Posterior vena cava (tissue), 2 donors: Measurements from ENCODE around the gene PGBD2. TPM values are rescaled to one million over a fixed set of nuclear protein-coding genes. Genes with fewer than 3 reads are reported as not detected.
A peak's percentile ranks its signal among the peaks of the same experiment; 100 is the strongest.
"Not testable (repeated sequence)": the region's sequence is repeated elsewhere in the genome, so short reads cannot be mapped to it uniquely, and the experiment has no call there.

Experiments used
- DNase-seq: peaks from one replicate; pipeline ENCODE4 v3.0.0-alpha.2; 2020; ENCODE audit warnings: low spot score
- intact Hi-C, 2 donors: fragments of 100-400 bp; cut with DNase I; formaldehyde crosslinking; loops; one replicate each; pipeline versions ENCODE4 v1.14.1 to v1.14.2; 2022 to 2023
- long read RNA-seq, 2 donors: library from polyadenylated mRNA; unstranded; transcript quantifications; one replicate each; pipeline ENCODE4 v2.0.0, GENCODE V29; 2020 to 2021
- total RNA-seq, 2 donors: library from RNA; stranded (reverse); fragmentation: NEBNext Ultra II Directional; extraction: Animal tissue kit (Norgen Biotek cat#: 25700); gene quantifications; one replicate each; pipeline ENCODE4 v1.2.1, GENCODE V29; 2021
- donor health status: DM: yes; HTN: yes; CAD: no.
- donor health status: DM: yes; HTN: yes; CAD: no.

The PGBD2 gene
- total RNA-seq = 1 to 10 TPM; 2.7 to 3.7 TPM
- long read RNA-seq, donor 1, partial matches to known transcripts = 1 of 4 reads
- long read RNA-seq, donor 1, other reads (novel, unspliced or antisense) = 1 of 4 reads
- long read RNA-seq, donor 2, partial matches to known transcripts = 0 of 9 reads
- long read RNA-seq, donor 2, other reads (novel, unspliced or antisense) = 3 of 9 reads

GRCh38 chr1:248906009-248906752 lies at the start of gene PGBD2:
PGBD2 (plus strand) TSS chr1:248906235; CDS start chr1:248913863, 7,628 bp downstream.
- intact Hi-C loops = no loop called here
- DNase-seq = peak; percentile 98

GRCh38 chr1:248857201-248857600 lies 48.8 kb upstream of the PGBD2 start:
- intact Hi-C loops = no loop called here
- no peak for DNase-seq

GRCh38 chr1:248857749-248858095 lies 48.3 kb upstream of the PGBD2 start:
- no peak for DNase-seq
- intact Hi-C loops = no loop called here

GRCh38 chr1:248858096-248858890 lies 47.7 kb upstream of the PGBD2 start:
- intact Hi-C loops = no loop called here
- DNase-seq = peak; percentile 90

GRCh38 chr1:248858891-248859889 lies 46.8 kb upstream of the PGBD2 start, which contains the start of gene ZNF692:
ZNF692 (minus strand) TSS chr1:248859085; CDS start chr1:248858309, 776 bp downstream.
- intact Hi-C loops = no loop called here
- peak; percentile 100 for DNase-seq

GRCh38 chr1:248860007-248860406 lies 46.0 kb upstream of the PGBD2 start:
- no peak for DNase-seq

GRCh38 chr1:248861616-248862015 lies 44.4 kb upstream of the PGBD2 start:
- no peak for DNase-seq
- intact Hi-C loops = no loop called here

More at GRCh38 chr1:248860007-248860406, 46.0 kb upstream of the PGBD2 start:
- intact Hi-C loops = no loop called here

GRCh38 chr1:248862695-248862997 lies 43.4 kb upstream of the PGBD2 start:
- DNase-seq = no peak
- intact Hi-C loops = no loop called here

- intact Hi-C loops = no loop called here
- DNase-seq = peak; percentile 95
These were observed 42.8 kb upstream of the PGBD2 start for GRCh38 chr1:248862998-248863881.

GRCh38 chr1:248871837-248872401 lies 34.1 kb upstream of the PGBD2 start:
- DNase-seq = no peak
- intact Hi-C loops = no loop called here

GRCh38 chr1:248872752-248873408 lies 33.2 kb upstream of the PGBD2 start:
- no peak for DNase-seq
- intact Hi-C loops = no loop called here

- intact Hi-C loops = no loop called here
- DNase-seq = peak; percentile 98
These were observed 32.5 kb upstream of the PGBD2 start for GRCh38 chr1:248873409-248873992.

GRCh38 chr1:248873993-248874533 lies 32.0 kb upstream of the PGBD2 start:
- DNase-seq = peak; percentile 89
- intact Hi-C loops = no loop called here

GRCh38 chr1:248881261-248881660 lies 24.8 kb upstream of the PGBD2 start:
- intact Hi-C loops = no loop called here
- DNase-seq = no peak

- DNase-seq, intact Hi-C loops: not testable (repeated sequence)
These were observed 23.6 kb upstream of the PGBD2 start for GRCh38 chr1:248882427-248882826.

GRCh38 chr1:248884632-248885295 lies 21.3 kb upstream of the PGBD2 start:
- DNase-seq = no peak
- intact Hi-C loops = no loop called here
